HL-60 (cell line): ENCODE measurements around the gene KISS1R.

Experiments used
- DNase-seq, 2 experiments: peaks; one replicate each; pipeline ENCODE4 v3.0.0-alpha.2; 2010 to 2020; ENCODE audit warnings: low read depth in 1 of 2, low spot score in 1 of 2
- H3K27ac ChIP-seq: fragments of 250-450 bp; sonication (Bioruptor Pico); replicated peaks from 2 replicates; pipeline ENCODE4 v1.5.1; 2020; ENCODE audit warnings: mild to moderate bottlenecking, moderate library complexity
- H3K27me3 ChIP-seq: fragments of 250-450 bp; sonication (Bioruptor Pico); 2 replicates; pipeline ENCODE4 v1.5.1; 2021; ENCODE audit warnings: mild to moderate bottlenecking, moderate library complexity; ENCODE audit not compliant: insufficient read depth, poor library complexity, severe bottlenecking
- H3K4me3 ChIP-seq: replicated peaks from 2 replicates; pipeline ENCODE4 v1.5.1; 2011; ENCODE audit warnings: mild to moderate bottlenecking, control low read depth, low read length; ENCODE audit not compliant: insufficient read depth
- GABPA ChIP-seq: IDR thresholded peaks from 2 replicates; pipeline ENCODE4 v1.6.1; 2012; ENCODE audit warnings: low read depth
- POLR2AphosphoS5 ChIP-seq: IDR thresholded peaks from 2 replicates; pipeline ENCODE4 v1.6.1; 2012; ENCODE audit warnings: low read depth
- SPI1 ChIP-seq: IDR thresholded peaks from 2 replicates; pipeline ENCODE4 v1.6.1; 2012; ENCODE audit warnings: low read depth, mild to moderate bottlenecking, borderline replicate concordance
- TF ChIP-seq, protein P1 (sequence below): IDR thresholded peaks from one replicate; pipeline ENCODE4 v1.5.1; 2011; ENCODE audit warnings: low read length, control low read depth, inconsistent platforms; ENCODE audit not compliant: insufficient read depth
- TF ChIP-seq, protein P2 (sequence below): IDR thresholded peaks from 2 replicates; pipeline ENCODE4 v1.6.1; 2012; ENCODE audit warnings: low read depth; ENCODE audit not compliant: insufficient replicate concordance

KISS1R gene

DNA sequence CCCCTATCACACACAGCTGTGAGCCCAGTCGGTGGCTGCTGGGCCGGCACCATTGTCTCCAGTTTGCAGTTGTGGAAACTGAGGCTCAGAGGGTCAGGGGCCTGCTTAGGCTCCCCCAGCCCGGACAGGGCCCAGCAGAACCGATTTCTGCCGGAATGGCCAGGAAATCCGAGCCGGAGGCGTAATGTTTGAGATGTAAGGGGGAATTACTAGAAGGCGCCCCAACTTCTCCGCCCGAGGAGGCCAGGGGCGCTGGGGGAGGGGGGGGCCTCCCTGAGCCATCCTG, 962 bp downstream of the KISS1R start:
- Histone ChIP-seq H3K4me3 (no peak overlapping the region), H3K27me3 (peaks cover 37% of the 10 kb centered on the region), H3K27ac (no peak overlapping the region)
- TF ChIP-seq GABPA = no peak
- TF ChIP-seq, protein P1, sequence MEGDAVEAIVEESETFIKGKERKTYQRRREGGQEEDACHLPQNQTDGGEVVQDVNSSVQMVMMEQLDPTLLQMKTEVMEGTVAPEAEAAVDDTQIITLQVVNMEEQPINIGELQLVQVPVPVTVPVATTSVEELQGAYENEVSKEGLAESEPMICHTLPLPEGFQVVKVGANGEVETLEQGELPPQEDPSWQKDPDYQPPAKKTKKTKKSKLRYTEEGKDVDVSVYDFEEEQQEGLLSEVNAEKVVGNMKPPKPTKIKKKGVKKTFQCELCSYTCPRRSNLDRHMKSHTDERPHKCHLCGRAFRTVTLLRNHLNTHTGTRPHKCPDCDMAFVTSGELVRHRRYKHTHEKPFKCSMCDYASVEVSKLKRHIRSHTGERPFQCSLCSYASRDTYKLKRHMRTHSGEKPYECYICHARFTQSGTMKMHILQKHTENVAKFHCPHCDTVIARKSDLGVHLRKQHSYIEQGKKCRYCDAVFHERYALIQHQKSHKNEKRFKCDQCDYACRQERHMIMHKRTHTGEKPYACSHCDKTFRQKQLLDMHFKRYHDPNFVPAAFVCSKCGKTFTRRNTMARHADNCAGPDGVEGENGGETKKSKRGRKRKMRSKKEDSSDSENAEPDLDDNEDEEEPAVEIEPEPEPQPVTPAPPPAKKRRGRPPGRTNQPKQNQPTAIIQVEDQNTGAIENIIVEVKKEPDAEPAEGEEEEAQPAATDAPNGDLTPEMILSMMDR = no peak
- no peak for TF ChIP-seq SPI1
- TF ChIP-seq POLR2AphosphoS5 = no peak
- TF ChIP-seq, protein P2, sequence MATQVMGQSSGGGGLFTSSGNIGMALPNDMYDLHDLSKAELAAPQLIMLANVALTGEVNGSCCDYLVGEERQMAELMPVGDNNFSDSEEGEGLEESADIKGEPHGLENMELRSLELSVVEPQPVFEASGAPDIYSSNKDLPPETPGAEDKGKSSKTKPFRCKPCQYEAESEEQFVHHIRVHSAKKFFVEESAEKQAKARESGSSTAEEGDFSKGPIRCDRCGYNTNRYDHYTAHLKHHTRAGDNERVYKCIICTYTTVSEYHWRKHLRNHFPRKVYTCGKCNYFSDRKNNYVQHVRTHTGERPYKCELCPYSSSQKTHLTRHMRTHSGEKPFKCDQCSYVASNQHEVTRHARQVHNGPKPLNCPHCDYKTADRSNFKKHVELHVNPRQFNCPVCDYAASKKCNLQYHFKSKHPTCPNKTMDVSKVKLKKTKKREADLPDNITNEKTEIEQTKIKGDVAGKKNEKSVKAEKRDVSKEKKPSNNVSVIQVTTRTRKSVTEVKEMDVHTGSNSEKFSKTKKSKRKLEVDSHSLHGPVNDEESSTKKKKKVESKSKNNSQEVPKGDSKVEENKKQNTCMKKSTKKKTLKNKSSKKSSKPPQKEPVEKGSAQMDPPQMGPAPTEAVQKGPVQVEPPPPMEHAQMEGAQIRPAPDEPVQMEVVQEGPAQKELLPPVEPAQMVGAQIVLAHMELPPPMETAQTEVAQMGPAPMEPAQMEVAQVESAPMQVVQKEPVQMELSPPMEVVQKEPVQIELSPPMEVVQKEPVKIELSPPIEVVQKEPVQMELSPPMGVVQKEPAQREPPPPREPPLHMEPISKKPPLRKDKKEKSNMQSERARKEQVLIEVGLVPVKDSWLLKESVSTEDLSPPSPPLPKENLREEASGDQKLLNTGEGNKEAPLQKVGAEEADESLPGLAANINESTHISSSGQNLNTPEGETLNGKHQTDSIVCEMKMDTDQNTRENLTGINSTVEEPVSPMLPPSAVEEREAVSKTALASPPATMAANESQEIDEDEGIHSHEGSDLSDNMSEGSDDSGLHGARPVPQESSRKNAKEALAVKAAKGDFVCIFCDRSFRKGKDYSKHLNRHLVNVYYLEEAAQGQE = no peak
- DNase-seq = no peak

DNA sequence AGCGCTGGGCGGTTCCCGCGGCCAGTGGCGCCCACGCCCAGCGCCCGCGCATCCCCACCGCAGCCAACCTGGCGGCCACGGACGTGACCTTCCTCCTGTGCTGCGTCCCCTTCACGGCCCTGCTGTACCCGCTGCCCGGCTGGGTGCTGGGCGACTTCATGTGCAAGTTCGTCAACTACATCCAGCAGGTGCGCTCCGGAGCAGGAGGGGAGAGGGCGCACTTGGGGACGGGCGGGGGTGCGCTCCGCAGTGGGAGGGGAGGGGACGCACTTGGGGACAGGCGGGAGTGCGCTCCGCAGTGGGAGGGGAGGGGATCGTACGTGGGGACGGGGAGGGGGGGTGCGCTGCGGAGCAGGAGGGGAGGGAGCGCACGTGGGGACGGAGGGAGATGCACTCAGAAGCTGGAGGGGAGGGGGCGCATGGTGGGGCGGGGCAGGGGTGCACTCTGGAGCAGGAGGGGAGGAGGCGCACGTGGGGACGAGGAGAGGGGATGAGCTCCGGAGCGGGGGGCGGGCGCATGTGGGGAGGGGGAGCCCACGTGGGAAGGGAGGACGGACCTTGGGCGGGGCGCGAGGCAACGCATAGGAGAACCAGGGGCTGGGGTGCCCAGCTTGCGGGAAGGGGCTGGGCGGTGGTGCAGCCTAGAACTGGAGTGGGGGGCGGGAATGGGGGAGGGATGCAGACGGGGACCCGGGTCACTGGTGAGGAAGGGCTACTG, 1.5 kb downstream of the KISS1R start:
- Histone ChIP-seq H3K27ac (no peak overlapping the region), H3K4me3 (no peak overlapping the region), H3K27me3 (peaks cover 37% of the 10 kb centered on the region)
- DNase-seq = no peak
- TF ChIP-seq POLR2AphosphoS5 = no peak
- TF ChIP-seq, protein P1 = no peak
- TF ChIP-seq, protein P2 = no peak
- no peak for TF ChIP-seq GABPA
- no peak for TF ChIP-seq SPI1

DNA sequence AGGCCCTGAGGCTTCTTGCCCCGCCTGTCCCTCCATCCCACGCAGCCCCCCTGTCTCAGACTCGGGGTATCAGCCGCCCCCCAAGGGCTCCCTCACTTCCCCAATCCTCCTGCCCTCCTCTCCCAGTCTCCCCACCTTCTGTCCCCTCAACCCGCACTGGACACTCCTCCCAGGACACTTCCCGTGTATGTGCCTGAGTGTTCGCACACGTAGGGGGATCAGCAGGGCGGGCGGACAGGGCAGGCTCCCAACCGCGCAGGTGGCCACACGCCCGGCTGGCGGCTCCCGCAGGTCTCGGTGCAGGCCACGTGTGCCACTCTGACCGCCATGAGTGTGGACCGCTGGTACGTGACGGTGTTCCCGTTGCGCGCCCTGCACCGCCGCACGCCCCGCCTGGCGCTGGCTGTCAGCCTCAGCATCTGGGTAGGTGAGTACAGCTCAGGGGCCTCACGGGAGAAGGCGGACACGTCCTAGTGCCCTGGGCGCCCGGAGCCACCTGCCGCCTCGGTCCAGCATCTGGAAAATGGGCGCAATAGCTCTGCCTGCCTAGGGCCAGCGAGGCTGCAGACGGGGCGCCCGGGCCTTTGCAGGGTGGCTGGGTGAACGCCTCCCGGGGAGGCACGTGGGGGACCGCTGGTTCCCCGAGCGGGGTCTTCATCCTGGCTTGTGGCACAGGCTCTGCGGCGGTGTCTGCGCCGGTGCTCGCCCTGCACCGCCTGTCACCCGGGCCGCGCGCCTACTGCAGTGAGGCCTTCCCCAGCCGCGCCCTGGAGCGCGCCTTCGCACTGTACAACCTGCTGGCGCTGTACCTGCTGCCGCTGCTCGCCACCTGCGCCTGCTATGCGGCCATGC, 2.3 kb downstream of the KISS1R start:
- Histone ChIP-seq H3K4me3 (0 out of 2 replicates have a peak overlapping the region, but pooled peaks have one; percentile 18), H3K27me3 (peaks cover 37% of the 10 kb centered on the region), H3K27ac (no peak overlapping the region)
- DNase-seq = no peak
- TF ChIP-seq, protein P2 = no peak
- TF ChIP-seq, protein P1 = no peak
- TF ChIP-seq GABPA (no peak), SPI1 (no peak), POLR2AphosphoS5 (no peak)
